Fibroblast of lung (primary cell): ENCODE measurements around the gene AHCYL2. TPM values are rescaled to one million over a fixed set of nuclear protein-coding genes. Genes with fewer than 3 reads are reported as not detected.

Source experiments
- DNase-seq, 2 donors: peaks; one replicate each; pipeline versions ENCODE4 v3.0.0 to v3.0.0-alpha.2; 2010; ENCODE audit warnings: low read depth in 2 of 2
- H2AFZ ChIP-seq: 2 replicates; pipeline ENCODE4 v1.5.1; 2012; ENCODE audit warnings: low read length, control low read depth, inconsistent platforms
- H3K27ac ChIP-seq: 2 replicates; pipeline ENCODE4 v1.5.1; 2011; ENCODE audit warnings: low read length, control low read depth; ENCODE audit not compliant: insufficient read depth
- H3K27me3 ChIP-seq: 2 replicates; pipeline ENCODE4 v1.5.1; 2011; ENCODE audit warnings: mild to moderate bottlenecking, low read length; ENCODE audit not compliant: control insufficient read depth, insufficient read depth
- H3K36me3 ChIP-seq: 2 replicates; pipeline ENCODE4 v1.5.1; 2011; ENCODE audit warnings: low read length; ENCODE audit not compliant: control insufficient read depth, insufficient read depth
- H3K4me1 ChIP-seq: 2 replicates; pipeline ENCODE4 v1.5.1; 2011; ENCODE audit warnings: low read length; ENCODE audit not compliant: control insufficient read depth, insufficient read depth; ENCODE audit errors: extremely low read depth
- H3K4me2 ChIP-seq: 2 replicates; pipeline ENCODE4 v1.5.1; 2011; ENCODE audit warnings: low read length, control low read depth; ENCODE audit not compliant: insufficient read depth; ENCODE audit errors: extremely low read depth
- H3K4me3 ChIP-seq, 4 experiments: fragments of 200-600 bp in 1 of 4; sonication (generic) in 1 of 4; replicated peaks in 1 of 4; 2 replicates each; pipeline ENCODE4 v1.5.1; 2011 to 2016; ENCODE audit warnings: low read length in 4 of 4, low read depth in 3 of 4, mild to moderate bottlenecking in 3 of 4, control low read depth in 2 of 4, inconsistent platforms in 1 of 4, mixed read lengths in 1 of 4; ENCODE audit not compliant: insufficient read depth in 1 of 4; ENCODE audit errors: control extremely low read depth in 1 of 4
- H3K79me2 ChIP-seq: 2 replicates; pipeline ENCODE4 v1.5.1; 2012; ENCODE audit warnings: mild to moderate bottlenecking, low read length, inconsistent platforms; ENCODE audit not compliant: control insufficient read depth, insufficient read depth
- H3K9ac ChIP-seq: 2 replicates; pipeline ENCODE4 v1.5.1; 2011; ENCODE audit warnings: mild to moderate bottlenecking, low read length, control low read depth; ENCODE audit not compliant: insufficient read depth
- H3K9me3 ChIP-seq: 2 replicates; pipeline ENCODE4 v1.5.1; 2012; ENCODE audit warnings: low read depth, low read length; ENCODE audit not compliant: control insufficient read depth, insufficient read depth
- H4K20me1 ChIP-seq: 2 replicates; pipeline ENCODE4 v1.5.1; 2011; ENCODE audit warnings: low read length; ENCODE audit not compliant: control insufficient read depth, insufficient read depth; ENCODE audit errors: extremely low read depth
- CTCF ChIP-seq, 2 donors: IDR thresholded peaks in 1 of 2; conservative IDR thresholded peaks in 1 of 2; 1 replicate in 1 of 2; 2 replicates in 1 of 2; pipeline ENCODE4 v1.5.1; 2011 to 2012; ENCODE audit warnings: low read length in 2 of 2, control low read depth in 1 of 2, inconsistent platforms in 1 of 2, low read depth in 1 of 2, mild to moderate bottlenecking in 1 of 2
- EZH2 ChIP-seq: IDR thresholded peaks from 2 replicates; pipeline ENCODE4 v1.5.1; 2012; ENCODE audit warnings: low read length, control low read depth, mild to moderate bottlenecking; ENCODE audit errors: missing control alignments
- polyA plus RNA-seq, 2 donors: library from polyadenylated mRNA; depleted of rRNA in 1 of 2; stranded (reverse) in 1 of 2; unstranded in 1 of 2; fragments of >200 nt; gene quantifications; 2 replicates each; pipeline ENCODE4 v1.2.1, GENCODE V29; 2011 to 2012; ENCODE audit warnings: missing spikeins in 1 of 2
- total RNA-seq: library from RNA; depleted of rRNA; stranded (reverse); fragments of >200 nt; gene quantifications from 2 replicates; pipeline ENCODE4 v1.2.1, GENCODE V29; 2014

The AHCYL2 gene
- total and polyA plus RNA-seq, 2 donors (not counting 1 experiment from before 2014, with no cell fraction given) = 8.7 to 11.9 TPM

DNA sequence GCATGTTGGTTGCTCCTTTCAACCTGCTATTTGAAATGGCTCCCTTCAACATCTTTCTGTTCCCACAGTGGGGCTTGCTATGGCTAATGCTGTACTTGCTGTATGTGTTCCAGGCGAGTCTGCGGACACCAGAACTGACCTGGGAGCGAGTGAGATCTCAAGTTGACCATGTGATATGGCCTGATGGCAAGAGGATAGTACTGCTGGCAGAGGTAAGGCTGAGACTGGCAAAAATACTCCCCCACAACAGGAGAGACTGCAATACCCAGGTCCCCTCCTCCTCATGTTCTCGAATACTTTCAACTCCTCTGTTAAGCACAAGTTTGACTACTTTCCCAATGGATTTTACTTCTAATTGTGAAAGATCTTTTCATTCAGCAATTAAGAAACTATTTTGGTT lies 197.9 kb downstream of the AHCYL2 start:
- no peak for DNase-seq
- Histone ChIP-seq H3K4me2 (no peak overlapping the region), H4K20me1 (peaks cover 1% of the 10 kb centered on the region), H3K27ac (no peak overlapping the region), H2AFZ (no peak overlapping the region), H3K36me3 (no peaks in the 10 kb centered on the region), H3K79me2 (no peaks in the 10 kb centered on the region), H3K9me3 (no peaks in the 10 kb centered on the region), H3K4me1 (no peaks in the 10 kb centered on the region), H3K9ac (no peak overlapping the region), H3K27me3 (no peaks in the 10 kb centered on the region), H3K4me3 (no peak overlapping the region)
- no peak for TF ChIP-seq CTCF (conservative IDR thresholded peaks at IDR 0.05 in 1 of 2, IDR thresholded peaks at IDR 0.05 in 1 of 2; ENCODE audit: low read depth in 1 of 2, low read length in 2 of 2)
- no peak for TF ChIP-seq EZH2

- Histone ChIP-seq H3K4me1 (no peaks in the 10 kb centered on the region), H3K4me3 (no peak overlapping the region), H4K20me1 (peaks cover 1% of the 10 kb centered on the region), H3K27ac (no peak overlapping the region), H3K4me2 (no peak overlapping the region), H2AFZ (no peak overlapping the region), H3K9me3 (no peaks in the 10 kb centered on the region), H3K27me3 (no peaks in the 10 kb centered on the region), H3K9ac (no peak overlapping the region), H3K36me3 (no peaks in the 10 kb centered on the region), H3K79me2 (no peaks in the 10 kb centered on the region)
- no peak for TF ChIP-seq EZH2
- TF ChIP-seq CTCF (conservative IDR thresholded peaks at IDR 0.05 in 1 of 2, IDR thresholded peaks at IDR 0.05 in 1 of 2; ENCODE audit: low read depth in 1 of 2, low read length in 2 of 2) = no peak
- peak; percentile 9 to 22 for DNase-seq
These were observed 199.0 kb downstream of the AHCYL2 start for GRCh38 chr7:129423700-129424410.

- Histone ChIP-seq H2AFZ (no peak overlapping the region), H3K36me3 (no peaks in the 10 kb centered on the region), H3K4me3 (no peak overlapping the region), H3K9ac (no peak overlapping the region), H3K4me1 (no peaks in the 10 kb centered on the region), H3K9me3 (no peaks in the 10 kb centered on the region), H3K4me2 (no peak overlapping the region), H3K27me3 (no peaks in the 10 kb centered on the region), H3K27ac (no peak overlapping the region), H4K20me1 (peaks cover 1% of the 10 kb centered on the region), H3K79me2 (no peaks in the 10 kb centered on the region)
- DNase-seq = no peak
- TF ChIP-seq CTCF (conservative IDR thresholded peaks at IDR 0.05 in 1 of 2, IDR thresholded peaks at IDR 0.05 in 1 of 2; ENCODE audit: low read depth in 1 of 2, low read length in 2 of 2) (no peak), EZH2 (no peak)
These were observed 201.7 kb downstream of the AHCYL2 start for GRCh38 chr7:129426482-129426881.
